NB4 (cell line): ENCODE measurements around the gene ID2.
"Not testable (repeated sequence)": the region's sequence is repeated elsewhere in the genome, so short reads cannot be mapped to it uniquely, and the experiment has no call there.

Experiments
- DNase-seq: peaks from one replicate; pipeline ENCODE4 v3.0.0; 2010; ENCODE audit warnings: low read depth
- H3K4me3 ChIP-seq: one replicate; pipeline ENCODE4 v1.5.1; 2011; ENCODE audit warnings: mild to moderate bottlenecking, low read depth, low read length, moderate library complexity
- MYC ChIP-seq: IDR thresholded peaks from 2 replicates; pipeline ENCODE4 v1.6.1; 2011; ENCODE audit warnings: low read depth, low read length
- POLR2A ChIP-seq: IDR thresholded peaks from 2 replicates; pipeline ENCODE4 v1.6.1; 2011; ENCODE audit warnings: mild to moderate bottlenecking; ENCODE audit not compliant: insufficient read length; ENCODE audit errors: extremely low read depth
- TF ChIP-seq, protein P1 (sequence below): IDR thresholded peaks from 2 replicates; pipeline ENCODE4 v1.6.1; 2011; ENCODE audit warnings: low read depth, low read length
- TF ChIP-seq, protein P2 (sequence below): IDR thresholded peaks from one replicate; pipeline ENCODE4 v1.5.1; 2012; ENCODE audit warnings: low read depth, low read length

ID2 gene

DNA sequence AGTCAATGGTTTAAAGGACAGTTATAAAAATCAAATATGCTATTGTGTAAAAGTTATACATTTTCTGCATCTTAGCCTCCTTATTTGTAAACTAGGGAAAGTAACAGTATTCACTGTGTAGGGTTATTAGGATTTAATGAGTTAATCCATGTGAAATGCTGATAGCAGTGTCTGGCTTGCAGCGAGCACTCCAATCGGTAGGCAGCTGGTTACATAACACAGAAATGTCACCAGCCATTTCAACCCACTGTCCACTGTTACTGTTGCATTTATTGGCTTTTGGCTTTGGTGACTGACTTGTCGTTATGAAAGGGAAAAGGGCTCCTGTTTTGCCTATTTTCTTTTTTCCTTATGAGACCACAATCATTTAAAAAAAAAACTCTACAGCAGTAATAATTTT is 38.9 kb downstream of the ID2 start:
- TF ChIP-seq POLR2A (no peak), MYC (no peak)
- TF ChIP-seq, protein P1, sequence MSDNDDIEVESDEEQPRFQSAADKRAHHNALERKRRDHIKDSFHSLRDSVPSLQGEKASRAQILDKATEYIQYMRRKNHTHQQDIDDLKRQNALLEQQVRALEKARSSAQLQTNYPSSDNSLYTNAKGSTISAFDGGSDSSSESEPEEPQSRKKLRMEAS, result no peak
- TF ChIP-seq, protein P2, sequence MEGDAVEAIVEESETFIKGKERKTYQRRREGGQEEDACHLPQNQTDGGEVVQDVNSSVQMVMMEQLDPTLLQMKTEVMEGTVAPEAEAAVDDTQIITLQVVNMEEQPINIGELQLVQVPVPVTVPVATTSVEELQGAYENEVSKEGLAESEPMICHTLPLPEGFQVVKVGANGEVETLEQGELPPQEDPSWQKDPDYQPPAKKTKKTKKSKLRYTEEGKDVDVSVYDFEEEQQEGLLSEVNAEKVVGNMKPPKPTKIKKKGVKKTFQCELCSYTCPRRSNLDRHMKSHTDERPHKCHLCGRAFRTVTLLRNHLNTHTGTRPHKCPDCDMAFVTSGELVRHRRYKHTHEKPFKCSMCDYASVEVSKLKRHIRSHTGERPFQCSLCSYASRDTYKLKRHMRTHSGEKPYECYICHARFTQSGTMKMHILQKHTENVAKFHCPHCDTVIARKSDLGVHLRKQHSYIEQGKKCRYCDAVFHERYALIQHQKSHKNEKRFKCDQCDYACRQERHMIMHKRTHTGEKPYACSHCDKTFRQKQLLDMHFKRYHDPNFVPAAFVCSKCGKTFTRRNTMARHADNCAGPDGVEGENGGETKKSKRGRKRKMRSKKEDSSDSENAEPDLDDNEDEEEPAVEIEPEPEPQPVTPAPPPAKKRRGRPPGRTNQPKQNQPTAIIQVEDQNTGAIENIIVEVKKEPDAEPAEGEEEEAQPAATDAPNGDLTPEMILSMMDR, result no peak
- DNase-seq, result no peak
- no peak overlapping the region for H3K4me3 ChIP-seq

DNA sequence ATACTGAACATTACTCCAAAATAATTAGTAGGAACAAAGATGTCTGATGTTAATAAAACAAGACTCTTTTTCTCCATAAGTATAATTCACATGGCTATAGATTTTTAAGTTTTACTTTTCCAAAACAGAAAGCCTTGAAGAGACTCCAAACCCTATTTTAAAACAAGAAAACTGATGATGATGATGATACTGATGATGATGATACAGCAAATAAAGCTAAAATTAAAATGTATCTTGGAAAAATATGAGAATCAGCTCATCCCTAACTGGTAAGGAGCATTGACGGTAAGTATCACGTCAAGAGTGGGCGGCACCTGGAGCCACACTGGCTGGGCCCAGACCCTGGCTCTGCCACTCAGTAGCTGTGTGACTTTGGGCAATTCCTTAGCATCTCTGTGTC is 39.6 kb downstream of the ID2 start:
- DNase-seq, result no peak
- TF ChIP-seq MYC (no peak), POLR2A (no peak)
- TF ChIP-seq, protein P1, result no peak
- TF ChIP-seq, protein P2, result no peak
- no peak overlapping the region for H3K4me3 ChIP-seq

DNA sequence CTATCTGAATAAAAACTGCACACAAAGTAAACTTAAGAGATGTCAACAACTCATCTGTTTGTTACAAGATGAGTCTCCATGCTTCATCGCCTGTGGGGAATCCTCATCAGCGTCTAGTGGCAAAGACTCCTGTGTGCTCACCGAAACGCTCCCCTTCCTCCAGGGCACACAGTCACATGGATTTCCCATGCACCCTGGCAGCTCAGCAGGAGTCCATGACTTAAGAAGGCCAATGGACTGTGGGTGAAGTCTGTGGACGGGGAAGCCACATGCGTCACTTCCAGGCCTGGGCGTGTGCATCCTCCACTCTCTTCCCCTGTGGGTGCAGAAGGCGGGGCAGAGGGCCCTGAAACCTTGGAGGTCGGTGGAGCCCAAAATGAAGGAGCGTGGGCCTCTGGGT is 41.1 kb downstream of the ID2 start:
- TF ChIP-seq, protein P2, result no peak
- no peak for TF ChIP-seq MYC
- no peak for TF ChIP-seq POLR2A
- DNase-seq, result no peak

DNA sequence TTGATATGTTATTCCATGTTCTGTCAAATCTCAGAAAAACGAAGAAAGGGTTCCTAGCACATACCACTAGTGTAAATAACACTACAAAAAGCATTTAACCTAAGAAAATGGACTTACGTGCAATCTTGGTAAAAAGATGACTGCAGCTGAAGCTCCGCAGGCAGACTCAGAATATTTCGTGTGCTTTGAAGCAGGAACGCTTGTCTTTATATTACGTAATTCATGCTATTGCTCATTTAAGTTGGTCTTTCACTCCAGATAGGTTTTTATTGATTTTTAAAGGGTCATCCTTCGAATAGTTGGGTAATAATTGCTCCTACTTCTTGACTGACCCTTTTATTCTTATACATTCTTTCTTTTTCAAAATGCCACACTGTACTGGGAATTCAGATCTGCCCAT is 44.0 kb downstream of the ID2 start:
- no peak for DNase-seq

More for the DNA sequence above, 41.1 kb downstream of the ID2 start:
- H3K4me3 ChIP-seq, result no peak overlapping the region

DNA sequence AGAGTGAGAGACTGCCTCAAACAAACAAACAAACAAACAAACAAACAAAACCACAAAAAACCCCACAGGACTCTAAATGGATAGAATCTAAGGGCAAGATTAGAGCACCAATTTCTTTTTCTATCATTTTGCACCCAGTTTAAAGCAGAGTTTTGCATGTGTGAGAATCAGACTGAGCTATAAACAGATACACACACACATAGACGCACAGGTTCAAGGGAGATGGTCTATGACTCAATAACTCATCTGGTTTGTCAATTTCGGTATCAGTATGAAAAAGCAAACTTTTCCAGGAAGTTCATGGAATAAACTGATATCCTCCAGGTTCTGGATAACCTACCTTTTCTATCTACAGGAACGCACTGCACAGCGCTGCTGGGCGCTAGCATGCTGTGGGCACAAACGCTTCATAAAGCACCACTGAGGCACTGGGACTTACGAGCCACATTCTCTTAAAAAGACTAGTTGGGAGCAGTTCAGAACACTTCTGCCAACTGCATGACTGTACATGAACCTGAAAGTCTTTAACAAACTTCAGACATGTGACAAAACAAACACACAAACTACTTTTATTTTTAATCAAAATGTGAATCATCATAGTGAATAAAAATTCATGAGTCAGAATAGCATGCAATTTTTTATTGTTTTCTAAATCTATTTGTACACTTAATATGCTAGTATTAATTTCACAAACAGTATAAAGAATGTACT is 46.6 kb downstream of the ID2 start:
- TF ChIP-seq, protein P1, result no peak
- TF ChIP-seq POLR2A (no peak), MYC (no peak)
- TF ChIP-seq, protein P2, result no peak
- DNase-seq, result no peak
- no peak overlapping the region for H3K4me3 ChIP-seq

More for the DNA sequence above, 44.0 kb downstream of the ID2 start:
- TF ChIP-seq MYC (no peak), POLR2A (no peak)
- TF ChIP-seq, protein P2, result no peak
- TF ChIP-seq, protein P1, result no peak
- H3K4me3 ChIP-seq, result no peak overlapping the region

DNA sequence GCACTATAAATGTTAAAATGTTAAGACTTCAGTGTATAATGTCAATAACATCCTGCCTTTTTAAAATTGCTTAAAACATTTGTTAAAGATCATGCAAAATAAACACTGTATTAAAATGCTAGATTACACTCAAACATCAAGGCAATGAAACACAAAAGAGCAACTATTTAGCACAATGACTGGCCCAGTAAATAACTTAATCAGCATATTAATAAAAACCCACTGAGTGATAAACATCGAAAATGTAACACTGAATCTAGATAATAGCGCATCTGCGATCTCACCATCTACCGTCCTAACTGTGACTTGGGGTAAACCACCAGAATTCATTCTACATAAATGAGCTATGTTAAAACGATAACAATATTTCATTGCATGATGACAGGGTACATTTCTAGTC is 47.2 kb downstream of the ID2 start:
- H3K4me3 ChIP-seq, DNase-seq: not testable (repeated sequence)
